HuH-7 (cell line): ENCODE results near the gene EPB41.

Experiments
- DNase-seq: peaks from one replicate; pipeline ENCODE4 v3.0.0; 2011; ENCODE audit warnings: low spot score

The EPB41 gene

DNA sequence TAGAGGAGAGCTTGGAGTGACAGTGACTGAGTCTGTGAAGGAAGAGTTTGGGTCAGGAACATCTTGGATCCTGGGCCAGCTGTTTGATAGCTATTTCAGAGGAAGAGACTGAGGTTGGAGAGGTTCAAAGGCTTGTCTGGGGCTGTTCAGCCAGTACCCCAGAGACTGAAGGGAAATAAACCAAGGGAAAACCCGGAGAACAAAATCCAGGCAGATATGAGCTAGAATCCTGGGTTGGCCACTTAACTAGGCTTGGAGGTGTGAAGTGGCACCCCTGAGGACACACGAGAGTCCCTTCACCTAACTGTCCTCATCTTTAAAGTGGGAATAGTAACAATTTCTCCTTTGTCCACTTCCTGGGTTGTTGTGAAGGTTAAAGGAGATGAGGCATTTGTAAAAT is 23.1 kb upstream of the EPB41 start:
- DNase-seq, result no peak

DNA sequence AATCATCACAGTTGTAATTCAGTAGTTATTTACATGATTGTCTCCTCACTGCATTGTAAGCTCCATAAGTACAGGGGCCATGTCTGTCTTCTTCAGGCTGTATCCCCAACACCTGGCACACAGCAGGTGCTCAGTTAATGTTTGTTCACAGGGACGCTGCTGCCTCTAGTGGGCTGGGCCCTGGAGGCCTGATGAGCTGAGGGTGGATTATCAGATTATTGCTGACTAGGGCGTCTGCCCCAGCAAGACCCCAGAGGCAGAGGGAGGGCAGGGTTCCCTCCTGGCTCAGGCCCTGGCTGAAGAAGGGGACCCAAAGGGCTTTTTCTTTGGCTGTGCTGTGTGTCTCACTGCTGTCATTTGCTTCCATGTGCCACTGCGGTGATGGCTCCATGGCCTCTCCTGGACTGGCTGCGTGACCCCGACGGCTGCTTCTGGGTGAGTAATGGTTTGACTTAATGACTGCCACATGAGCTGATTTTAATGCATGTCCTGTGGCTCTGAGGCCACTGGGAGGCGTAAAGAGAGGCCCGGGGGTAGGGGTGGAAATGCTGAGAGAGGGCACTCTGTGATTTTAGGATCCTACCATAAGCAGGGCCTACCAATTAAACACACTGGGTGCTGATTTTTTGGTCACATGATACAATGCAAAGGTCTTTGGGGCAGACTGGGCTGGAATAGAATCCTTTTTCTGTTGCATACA is 20.8 kb upstream of the EPB41 start:
- DNase-seq, result peak; percentile 38

GRCh38 chr1:28894785-28895184 is 19.6 kb upstream of the EPB41 start:
- no peak for DNase-seq

GRCh38 chr1:28895896-28896608 is 18.3 kb upstream of the EPB41 start:
- DNase-seq, result no peak

GRCh38 chr1:28896609-28896986 is 17.8 kb upstream of the EPB41 start:
- no peak for DNase-seq

- no peak for DNase-seq
Observed at GRCh38 chr1:28897789-28898188, 16.6 kb upstream of the EPB41 start.

DNA sequence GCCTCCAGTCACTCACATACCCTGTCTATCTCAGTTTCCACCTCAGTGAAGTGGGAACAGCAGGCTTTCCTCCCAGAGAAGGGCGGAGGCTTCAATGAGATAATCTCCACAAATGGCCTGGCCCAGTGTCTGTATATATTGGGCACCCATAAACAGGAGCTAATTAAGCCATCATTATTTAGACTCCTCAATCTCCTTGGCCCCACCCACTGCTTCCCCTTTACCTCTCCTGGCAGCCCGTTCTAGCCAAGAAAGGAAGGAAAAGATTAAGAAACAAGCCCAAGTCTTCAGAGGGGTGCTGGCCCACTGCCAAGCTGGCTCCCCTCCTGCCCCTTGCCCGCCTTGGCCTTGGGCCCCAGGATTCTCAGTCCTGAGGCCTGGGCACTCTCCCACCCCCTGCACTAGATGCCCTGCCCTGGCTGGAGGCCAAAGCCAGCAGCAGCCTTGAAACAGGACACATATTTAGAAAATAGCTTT is 15.9 kb upstream of the EPB41 start:
- DNase-seq, result no peak

DNA sequence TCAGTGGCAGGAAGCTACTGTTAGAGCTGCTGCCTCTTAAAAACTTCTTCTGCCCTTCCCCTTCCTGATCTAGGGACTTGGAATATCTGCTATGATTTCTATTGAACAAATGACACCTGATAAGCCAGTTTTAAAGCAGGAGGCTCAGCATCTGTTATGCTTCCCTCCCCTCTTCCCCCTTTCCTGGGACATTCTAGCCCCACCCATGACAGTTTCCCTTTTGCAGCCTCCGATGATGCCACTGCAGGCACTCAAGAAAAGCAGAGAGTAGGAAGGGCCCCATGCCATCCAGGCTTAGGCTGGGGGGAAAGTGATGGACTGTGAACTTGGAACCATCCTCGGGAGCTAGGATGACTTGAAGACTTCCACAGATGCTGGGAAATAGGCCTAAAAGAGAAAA is 15.1 kb upstream of the EPB41 start:
- DNase-seq, result no peak

DNA sequence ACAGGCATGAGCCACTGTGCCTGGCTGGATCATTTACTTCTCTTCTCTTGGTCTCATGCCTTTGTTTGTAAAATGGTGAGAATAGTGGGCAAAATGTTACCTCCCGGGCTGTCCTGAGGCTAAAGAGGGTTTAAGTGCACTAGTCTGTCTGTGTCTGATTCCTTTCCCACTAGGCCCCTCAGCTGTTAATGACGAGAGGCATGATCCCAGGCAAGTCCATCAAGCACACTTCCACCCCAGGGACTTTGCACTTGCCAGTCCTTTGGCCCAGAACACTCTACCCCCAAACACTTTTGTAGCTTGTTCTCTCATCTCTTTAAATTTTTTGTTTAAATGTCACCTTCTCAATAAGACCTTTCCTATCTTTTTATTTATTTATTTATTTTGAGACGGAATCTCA is 13.8 kb upstream of the EPB41 start:
- DNase-seq, result no peak

- DNase-seq, result no peak
Observed at GRCh38 chr1:28902738-28903137, 11.6 kb upstream of the EPB41 start.

DNA sequence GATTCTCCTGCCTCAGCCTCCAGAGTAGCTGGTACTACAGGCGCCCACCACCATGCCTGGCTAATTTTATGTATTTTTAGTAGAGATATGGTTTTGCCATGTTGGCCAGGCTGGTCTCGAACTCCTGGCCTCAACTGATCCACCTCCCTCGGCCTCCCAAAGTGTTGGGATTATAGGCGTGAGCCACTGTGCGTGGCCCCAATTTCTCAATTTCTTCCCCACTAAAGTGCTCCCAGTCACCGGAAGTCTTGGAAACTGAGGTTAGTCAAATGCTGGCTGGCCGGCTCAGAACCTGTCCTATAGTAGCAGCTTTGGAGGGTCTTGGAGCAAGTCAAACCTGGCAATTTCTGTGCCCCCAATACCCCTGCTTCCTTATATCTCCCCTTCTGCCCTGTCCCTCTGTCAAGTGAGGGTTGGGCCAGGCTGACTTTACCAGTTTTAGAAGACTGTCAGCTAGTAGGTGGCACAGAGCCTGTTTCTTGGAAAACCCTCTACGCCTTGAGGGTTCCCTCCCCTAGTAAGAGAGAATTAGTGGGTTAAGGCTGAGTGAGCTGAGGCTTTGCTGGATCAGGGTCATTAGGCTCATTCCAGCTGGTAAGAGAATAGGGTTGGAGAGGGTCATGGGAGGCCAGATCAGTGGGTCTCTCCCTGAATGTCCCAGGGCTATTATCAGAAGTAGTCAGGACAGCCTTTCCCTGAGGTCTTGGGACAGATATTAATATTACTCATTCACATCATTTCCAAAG is 8.3 kb upstream of the EPB41 start:
- no peak for DNase-seq

DNA sequence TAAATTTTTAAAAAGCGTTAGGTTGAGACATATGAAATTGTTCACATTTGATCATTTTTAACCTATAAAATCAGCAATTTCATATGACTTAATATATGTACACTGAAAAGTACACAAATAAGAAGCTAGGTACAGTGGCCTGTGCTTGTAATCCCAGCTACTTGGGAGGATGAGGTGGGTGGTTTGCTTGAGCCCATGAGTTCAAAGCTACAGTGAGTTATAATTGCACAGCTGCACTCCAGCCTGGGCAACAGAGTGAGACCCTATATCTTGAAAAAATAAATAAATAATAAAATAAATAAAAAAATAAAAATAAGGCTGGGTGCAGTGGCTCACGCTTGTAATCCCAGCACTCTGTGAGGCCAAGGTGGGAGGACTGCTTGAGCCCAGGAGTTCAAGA is 5.2 kb upstream of the EPB41 start:
- DNase-seq, result no peak

- no peak for DNase-seq
Observed at GRCh38 chr1:28910379-28911115, 3.8 kb upstream of the EPB41 start.

GRCh38 chr1:28913786-28914227 is 562 bp upstream of the EPB41 start:
- no peak for DNase-seq

GRCh38 chr1:28915031-28915895 is 894 bp downstream of the EPB41 start:
- peak; percentile 33 for DNase-seq

DNA sequence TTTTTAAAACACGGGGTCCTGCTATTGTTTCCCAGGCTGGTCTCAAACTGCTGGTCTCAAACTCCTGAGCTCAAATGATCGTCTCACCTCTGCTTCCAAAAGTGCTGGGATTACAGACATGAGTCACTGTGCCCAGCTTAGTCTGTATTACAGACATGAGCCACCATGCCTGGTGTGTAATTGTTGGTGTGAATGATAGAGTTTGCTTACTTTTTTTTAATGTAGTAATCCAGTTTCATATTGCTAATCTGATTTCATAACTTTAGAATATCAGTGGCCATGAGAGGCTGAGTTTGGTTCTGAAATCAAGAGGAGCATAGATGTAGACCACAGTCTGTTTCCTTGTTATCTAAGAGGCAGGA is 3.4 kb downstream of the EPB41 start:
- no peak for DNase-seq

DNA sequence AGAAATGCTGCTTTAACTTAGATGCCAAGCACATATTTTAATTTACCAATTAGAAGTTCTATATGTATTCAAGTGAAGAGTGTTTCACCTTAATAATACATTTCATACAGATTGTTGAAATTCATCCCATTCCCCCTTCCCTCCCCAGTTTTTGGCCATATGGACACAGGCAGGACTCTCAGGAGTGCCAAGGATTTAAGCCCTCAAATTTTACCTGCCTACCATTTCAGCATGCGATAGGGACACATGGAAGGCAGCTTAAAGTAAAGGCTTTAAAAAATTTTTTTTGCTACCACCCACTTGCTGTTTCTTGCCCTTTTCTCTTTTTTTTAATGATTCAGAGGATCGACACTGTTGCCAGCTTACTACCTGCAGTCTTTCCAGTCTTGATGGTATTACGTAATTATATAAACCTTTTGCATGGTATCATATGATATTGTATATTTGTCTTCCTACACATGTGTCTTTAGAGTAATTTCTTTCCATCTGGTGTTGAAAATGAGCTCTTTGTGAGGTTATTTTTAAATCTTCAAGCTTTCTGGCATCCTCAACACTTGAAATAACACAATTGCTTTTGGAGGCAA is 7.0 kb downstream of the EPB41 start:
- no peak for DNase-seq

DNA sequence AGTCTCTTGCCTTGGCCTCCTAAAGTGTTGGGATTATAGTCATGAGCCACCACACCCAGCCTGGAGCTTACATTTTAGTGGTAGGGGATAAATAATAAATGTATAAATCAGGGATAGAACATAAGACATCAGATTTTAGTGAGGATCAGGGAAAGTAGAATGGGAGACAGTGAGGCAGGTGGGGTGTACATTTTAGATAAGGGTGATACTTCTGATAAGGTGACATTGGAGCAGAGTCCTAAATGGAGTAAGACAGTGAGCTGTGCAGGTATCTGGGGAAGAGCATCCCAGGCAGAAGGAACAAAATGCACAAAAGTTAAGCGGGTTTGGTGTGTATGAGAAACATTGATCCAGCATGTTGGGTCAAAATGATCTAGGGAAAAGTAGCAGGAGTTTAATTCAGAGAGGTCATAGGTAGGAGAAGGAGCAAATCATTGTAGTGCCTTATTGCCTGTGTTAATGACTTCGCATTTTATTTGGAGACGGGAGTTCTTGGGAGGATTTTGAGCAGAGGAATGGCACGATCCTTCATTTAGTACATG is 11.1 kb downstream of the EPB41 start:
- no peak for DNase-seq

GRCh38 chr1:28926629-28927265 is 12.4 kb downstream of the EPB41 start:
- DNase-seq, result no peak

- DNase-seq, result no peak
Observed at GRCh38 chr1:28927266-28927647, 12.9 kb downstream of the EPB41 start.
